Gastroesophageal sphincter (tissue), 4 donors: ENCODE results near the gene NOL11. TPM values are rescaled to one million over a fixed set of nuclear protein-coding genes. Genes with fewer than 3 reads are reported as not detected.

Source experiments
- ATAC-seq: fragments of 150-250 bp; one replicate; pipeline ENCODE4 v1.9.1; 2016; ENCODE audit warnings: mild to moderate bottlenecking, moderate library complexity
- H3K27ac ChIP-seq, 4 donors: fragments of 200-600 bp; sonication (generic) in 3 of 4; 1 replicate in 3 of 4; 2 replicates in 1 of 4; pipeline ENCODE4 v1.5.1; 2016 to 2019
- H3K27me3 ChIP-seq: fragments of 200-600 bp; sonication (generic); one replicate; pipeline ENCODE4 v1.5.1; 2019
- H3K36me3 ChIP-seq, 2 donors: fragments of 200-600 bp; sonication (generic); one replicate each; pipeline ENCODE4 v1.5.1; 2019; ENCODE audit warnings: control low read depth in 1 of 2
- H3K4me1 ChIP-seq, 3 donors: fragments of 200-600 bp; sonication (generic); 1 replicate in 2 of 3; 2 replicates in 1 of 3; pipeline ENCODE4 v1.5.1; 2016 to 2019; ENCODE audit warnings: control low read depth in 2 of 3
- H3K4me3 ChIP-seq, 2 donors: fragments of 200-600 bp; sonication (generic); one replicate each; pipeline ENCODE4 v1.5.1; 2019; ENCODE audit warnings: mild to moderate bottlenecking in 1 of 2, moderate library complexity in 1 of 2
- H3K9me3 ChIP-seq, 3 donors: fragments of 200-600 bp; sonication (generic); one replicate each; pipeline ENCODE4 v1.5.1; 2017 to 2019; ENCODE audit warnings: control low read depth in 2 of 3
- EP300 ChIP-seq: sonication (generic); formaldehyde crosslinking; IDR thresholded peaks from one replicate; pipeline ENCODE4 v1.6.1; 2017; ENCODE audit warnings: antibody characterized with exemption, mild to moderate bottlenecking
- POLR2A ChIP-seq, 2 donors: fragments of 450-650 bp; IDR thresholded peaks; one replicate each; pipeline ENCODE4 v1.6.1; 2017; ENCODE audit warnings: antibody characterized with exemption in 2 of 2, mild to moderate bottlenecking in 2 of 2, moderate library complexity in 1 of 2
- POLR2AphosphoS5 ChIP-seq: sonication (generic); formaldehyde crosslinking; IDR thresholded peaks from one replicate; pipeline ENCODE4 v1.6.1; 2017; ENCODE audit warnings: antibody characterized with exemption
- WGBS, 2 donors: methylation state at CpG; one replicate each; pipeline ENCODE4 v1.1.5; 2018; ENCODE audit warnings: low coverage in 1 of 2; 5-methylcytosine and 5-hydroxymethylcytosine counted together
- total RNA-seq, 4 donors: library from RNA; depleted of rRNA; stranded (reverse); fragments of >200 nt; gene quantifications; one replicate each; pipeline ENCODE4 v1.1.0, GENCODE V29; 2016
- TF ChIP-seq, protein P1 (sequence below), 4 experiments: fragments of 200-600 bp in 2 of 4; fragments of 450-650 bp in 2 of 4; sonication (generic) in 1 of 4; IDR thresholded peaks; one replicate each; pipeline ENCODE4 v1.5.1; 2017 to 2019; ENCODE audit warnings: antibody characterized with exemption in 4 of 4, mild to moderate bottlenecking in 2 of 4, moderate library complexity in 2 of 4

Gene NOL11
- 10 to 100 TPM; 20.5 to 26.2 (median 22.6) TPM for total RNA-seq

GRCh38 chr17:67717624-67718324 is at the start of gene NOL11:
Gene NOL11 (plus strand): TSS chr17:67717936. CDS start chr17:67717948, 12 bp downstream.
- Histone ChIP-seq H3K4me3 (peak within 1 kb of the TSS; percentile 80 to 92), H3K9me3 (no peaks in the 10 kb centered on the region), H3K36me3 (peaks cover 0 to 25% of the 10 kb centered on the region in 2 donors), H3K27ac (peak within 1 kb of the TSS; percentile 86 to 90 (median 88)), H3K27me3 (no peaks in the 10 kb centered on the region), H3K4me1 (peaks cover 0 to 29% (median 11%) of the 10 kb centered on the region in 3 donors)
- WGBS, 2 donors = 0% methylated on average over 7 of the region's 49 CpGs
- ATAC-seq = peak; percentile 100
- TF ChIP-seq POLR2A (IDR thresholded peaks at IDR 0.05) (peak; percentile 60 to 77), POLR2AphosphoS5 (peak; percentile 93), EP300 (no peak)
- TF ChIP-seq, protein P1, sequence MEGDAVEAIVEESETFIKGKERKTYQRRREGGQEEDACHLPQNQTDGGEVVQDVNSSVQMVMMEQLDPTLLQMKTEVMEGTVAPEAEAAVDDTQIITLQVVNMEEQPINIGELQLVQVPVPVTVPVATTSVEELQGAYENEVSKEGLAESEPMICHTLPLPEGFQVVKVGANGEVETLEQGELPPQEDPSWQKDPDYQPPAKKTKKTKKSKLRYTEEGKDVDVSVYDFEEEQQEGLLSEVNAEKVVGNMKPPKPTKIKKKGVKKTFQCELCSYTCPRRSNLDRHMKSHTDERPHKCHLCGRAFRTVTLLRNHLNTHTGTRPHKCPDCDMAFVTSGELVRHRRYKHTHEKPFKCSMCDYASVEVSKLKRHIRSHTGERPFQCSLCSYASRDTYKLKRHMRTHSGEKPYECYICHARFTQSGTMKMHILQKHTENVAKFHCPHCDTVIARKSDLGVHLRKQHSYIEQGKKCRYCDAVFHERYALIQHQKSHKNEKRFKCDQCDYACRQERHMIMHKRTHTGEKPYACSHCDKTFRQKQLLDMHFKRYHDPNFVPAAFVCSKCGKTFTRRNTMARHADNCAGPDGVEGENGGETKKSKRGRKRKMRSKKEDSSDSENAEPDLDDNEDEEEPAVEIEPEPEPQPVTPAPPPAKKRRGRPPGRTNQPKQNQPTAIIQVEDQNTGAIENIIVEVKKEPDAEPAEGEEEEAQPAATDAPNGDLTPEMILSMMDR (IDR thresholded peaks at IDR 0.05) = peak; percentile 58 to 94 (median 92)

GRCh38 chr17:67671493-67671892 is 46.2 kb upstream of the NOL11 start:
- no peak for ATAC-seq
- 42 to 61% methylated on average over 3 of the region's 3 CpGs for WGBS, 2 donors
- Histone ChIP-seq H3K4me1 (peaks cover 0 to 4% (median 0%) of the 10 kb centered on the region in 3 donors), H3K9me3 (no peaks in the 10 kb centered on the region), H3K36me3 (peaks cover 0 to 17% of the 10 kb centered on the region in 2 donors), H3K27ac (no peak overlapping the region), H3K27me3 (no peaks in the 10 kb centered on the region), H3K4me3 (no peak overlapping the region)
- TF ChIP-seq, protein P1 (IDR thresholded peaks at IDR 0.05) = no peak
- TF ChIP-seq POLR2A (IDR thresholded peaks at IDR 0.05) (no peak), EP300 (no peak), POLR2AphosphoS5 (no peak)

- 83 to 84% methylated on average over 7 to 10 of the region's 10 CpGs for WGBS, 2 donors
- H3K27ac ChIP-seq = no peak overlapping the region
- peaks cover 0 to 9% (median 0%) of the 10 kb centered on the region in 3 donors for H3K4me1 ChIP-seq
- no peak for ATAC-seq
- no peaks in the 10 kb centered on the region for H3K27me3 ChIP-seq
- H3K36me3 ChIP-seq = peaks cover 0 to 17% of the 10 kb centered on the region in 2 donors
- no peak overlapping the region for H3K4me3 ChIP-seq
- TF ChIP-seq EP300 = no peak
- TF ChIP-seq, protein P1 (IDR thresholded peaks at IDR 0.05) = no peak
- TF ChIP-seq POLR2A (IDR thresholded peaks at IDR 0.05) = no peak
- TF ChIP-seq POLR2AphosphoS5 = no peak
- H3K9me3 ChIP-seq = no peaks in the 10 kb centered on the region
Measured at GRCh38 chr17:67672592-67673335, 45.0 kb upstream of the NOL11 start.

DNA sequence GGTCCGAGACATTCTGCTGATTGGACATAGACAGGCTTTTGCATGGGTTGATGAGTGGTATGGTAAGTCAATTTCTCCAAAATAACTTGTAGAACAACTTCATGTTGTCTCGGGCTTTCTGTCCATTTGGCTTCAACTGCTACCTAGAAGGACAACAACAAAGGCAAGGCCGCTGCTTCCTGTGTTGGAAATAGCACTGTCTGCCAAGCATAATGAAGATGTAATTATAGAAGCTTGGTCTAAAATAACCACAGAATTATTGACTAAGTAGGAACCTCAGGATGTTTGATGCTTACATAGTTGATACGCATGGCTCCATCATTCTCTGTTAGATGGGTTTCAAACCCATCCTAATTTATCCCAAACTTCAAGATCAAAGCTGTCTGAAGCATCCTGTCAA is 42.3 kb upstream of the NOL11 start:
- WGBS, 2 donors = 78 to 83% methylated on average over 3 of the region's 4 CpGs

More for the DNA sequence above, 42.3 kb upstream of the NOL11 start:
- Histone ChIP-seq H3K4me3 (no peak overlapping the region), H3K9me3 (no peaks in the 10 kb centered on the region), H3K36me3 (peaks cover 0 to 5% of the 10 kb centered on the region in 2 donors), H3K4me1 (peaks cover 0 to 9% (median 0%) of the 10 kb centered on the region in 3 donors), H3K27ac (no peak overlapping the region), H3K27me3 (no peaks in the 10 kb centered on the region)
- TF ChIP-seq POLR2A (IDR thresholded peaks at IDR 0.05) = no peak
- no peak for TF ChIP-seq EP300
- TF ChIP-seq, protein P1 (IDR thresholded peaks at IDR 0.05) = no peak
- no peak for TF ChIP-seq POLR2AphosphoS5
- no peak for ATAC-seq
